DOHH2 (cell line): ENCODE measurements around the gene RPL13A.

Experiments used
- H3F3A ChIP-seq: fragments of 200-600 bp; sonication (generic), shearing (Covaris generic); 2 replicates; pipeline ENCODE4 v1.6.0; 2016; ENCODE audit warnings: antibody characterized with exemption, mild to moderate bottlenecking; ENCODE audit not compliant: control insufficient read depth, insufficient read depth
- H3K27ac ChIP-seq: fragments of 200-600 bp; sonication (generic); 2 replicates; pipeline ENCODE4 v1.5.1; 2014; ENCODE audit warnings: low read depth, mild to moderate bottlenecking, low read length, moderate library complexity
- H3K27me3 ChIP-seq: fragments of 200-600 bp; sonication (generic); 2 replicates; pipeline ENCODE4 v1.6.1; 2014; ENCODE audit warnings: mild to moderate bottlenecking, low read length, mixed read lengths; ENCODE audit not compliant: control insufficient read depth
- H3K36me3 ChIP-seq: fragments of 200-600 bp; sonication (generic); 2 replicates; pipeline ENCODE4 v1.6.1; 2014; ENCODE audit warnings: mild to moderate bottlenecking, low read length, moderate library complexity, mixed read lengths; ENCODE audit not compliant: control insufficient read depth
- H3K4me1 ChIP-seq: fragments of 200-600 bp; sonication (generic); 2 replicates; pipeline ENCODE4 v1.6.1; 2014; ENCODE audit warnings: mild to moderate bottlenecking, low read length, mixed read lengths; ENCODE audit not compliant: control insufficient read depth
- H3K4me2 ChIP-seq: fragments of 200-600 bp; sonication (generic); 2 replicates; pipeline ENCODE4 v1.6.0; 2014; ENCODE audit warnings: mild to moderate bottlenecking, low read length, moderate library complexity
- H3K4me3 ChIP-seq: fragments of 200-600 bp; sonication (generic); 2 replicates; pipeline ENCODE4 v1.5.1; 2014; ENCODE audit warnings: mild to moderate bottlenecking, low read length, mixed read lengths
- H3K79me2 ChIP-seq: fragments of 200-600 bp; sonication (generic); 2 replicates; pipeline ENCODE4 v1.6.1; 2014; ENCODE audit warnings: mild to moderate bottlenecking, low read length, mixed read lengths; ENCODE audit not compliant: control insufficient read depth
- H3K9me2 ChIP-seq: fragments of 200-600 bp; sonication (generic); replicated peaks from 2 replicates; pipeline ENCODE4 v1.6.1; 2014; ENCODE audit warnings: mild to moderate bottlenecking, low read length, mixed read lengths; ENCODE audit not compliant: control insufficient read depth
- H3K9me3 ChIP-seq: fragments of 200-600 bp; sonication (generic); 2 replicates; pipeline ENCODE4 v1.6.1; 2014; ENCODE audit warnings: antibody characterized with exemption, low read length, mixed read lengths; ENCODE audit not compliant: control insufficient read depth, insufficient read depth
- H4K20me1 ChIP-seq: fragments of 200-600 bp; sonication (generic); 2 replicates; pipeline ENCODE4 v1.6.0; 2014; ENCODE audit warnings: low read depth, mild to moderate bottlenecking, antibody characterized with exemption, low read length, moderate library complexity; ENCODE audit not compliant: control insufficient read depth, insufficient read depth
- EZH2phosphoT487 ChIP-seq: fragments of 200-600 bp; sonication (generic); IDR thresholded peaks from 2 replicates; pipeline ENCODE4 v1.6.1; 2017; ENCODE audit warnings: borderline replicate concordance, mild to moderate bottlenecking, antibody characterized with exemption, low read length, moderate library complexity, mixed read lengths
- TF ChIP-seq, protein P1 (sequence below): fragments of 200-600 bp; sonication (generic); IDR thresholded peaks from one replicate; pipeline ENCODE4 v1.5.1; 2014; ENCODE audit warnings: antibody characterized with exemption, mild to moderate bottlenecking, low read depth, low read length; ENCODE audit not compliant: poor library complexity, severe bottlenecking

Gene RPL13A

DNA sequence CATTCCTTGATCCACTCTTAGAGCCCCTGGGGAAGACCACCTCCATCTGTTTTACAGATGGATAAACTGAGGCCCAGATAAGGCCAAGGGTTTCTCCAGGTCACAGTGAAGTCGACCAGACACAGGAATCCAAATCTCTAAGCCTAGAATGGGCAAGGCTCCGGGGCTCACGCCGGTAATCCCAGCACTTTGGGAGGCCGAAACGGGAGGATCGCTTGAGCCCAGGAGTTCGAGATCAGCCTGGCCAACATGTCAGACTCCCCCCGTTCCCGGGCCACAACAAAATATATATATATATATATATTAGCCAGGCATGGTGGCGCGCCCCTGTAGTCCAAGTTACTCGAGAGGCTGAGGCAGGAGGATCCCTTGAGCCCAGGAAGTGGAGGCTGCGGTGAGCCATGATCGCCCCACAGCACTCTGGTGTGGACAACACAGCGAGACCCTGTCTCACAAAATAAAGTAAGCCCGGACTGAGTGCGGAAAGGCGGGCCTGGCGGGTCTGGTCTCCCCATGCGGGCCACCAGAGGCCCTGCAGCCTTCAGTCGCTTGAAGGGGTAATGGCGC, 615 bp upstream of the RPL13A start:
- H3K4me3 ChIP-seq, result peak overlapping the region; percentile 60
- H3K79me2 ChIP-seq, result peaks cover 37% of the 10 kb centered on the region
- peaks cover 36% of the 10 kb centered on the region for H3K4me1 ChIP-seq
- peaks cover 43% of the 10 kb centered on the region for H3F3A ChIP-seq
- H3K9me2 ChIP-seq, result no peaks in the 10 kb centered on the region
- no peaks in the 10 kb centered on the region for H3K9me3 ChIP-seq
- H3K36me3 ChIP-seq, result peaks cover 44% of the 10 kb centered on the region
- no peaks in the 10 kb centered on the region for H3K27me3 ChIP-seq
- H3K4me2 ChIP-seq, result peak overlapping the region; percentile 60
- peaks cover 27% of the 10 kb centered on the region for H4K20me1 ChIP-seq
- no peak overlapping the region for H3K27ac ChIP-seq
- TF ChIP-seq, protein P1, sequence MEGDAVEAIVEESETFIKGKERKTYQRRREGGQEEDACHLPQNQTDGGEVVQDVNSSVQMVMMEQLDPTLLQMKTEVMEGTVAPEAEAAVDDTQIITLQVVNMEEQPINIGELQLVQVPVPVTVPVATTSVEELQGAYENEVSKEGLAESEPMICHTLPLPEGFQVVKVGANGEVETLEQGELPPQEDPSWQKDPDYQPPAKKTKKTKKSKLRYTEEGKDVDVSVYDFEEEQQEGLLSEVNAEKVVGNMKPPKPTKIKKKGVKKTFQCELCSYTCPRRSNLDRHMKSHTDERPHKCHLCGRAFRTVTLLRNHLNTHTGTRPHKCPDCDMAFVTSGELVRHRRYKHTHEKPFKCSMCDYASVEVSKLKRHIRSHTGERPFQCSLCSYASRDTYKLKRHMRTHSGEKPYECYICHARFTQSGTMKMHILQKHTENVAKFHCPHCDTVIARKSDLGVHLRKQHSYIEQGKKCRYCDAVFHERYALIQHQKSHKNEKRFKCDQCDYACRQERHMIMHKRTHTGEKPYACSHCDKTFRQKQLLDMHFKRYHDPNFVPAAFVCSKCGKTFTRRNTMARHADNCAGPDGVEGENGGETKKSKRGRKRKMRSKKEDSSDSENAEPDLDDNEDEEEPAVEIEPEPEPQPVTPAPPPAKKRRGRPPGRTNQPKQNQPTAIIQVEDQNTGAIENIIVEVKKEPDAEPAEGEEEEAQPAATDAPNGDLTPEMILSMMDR, result no peak
- no peak for TF ChIP-seq EZH2phosphoT487

DNA sequence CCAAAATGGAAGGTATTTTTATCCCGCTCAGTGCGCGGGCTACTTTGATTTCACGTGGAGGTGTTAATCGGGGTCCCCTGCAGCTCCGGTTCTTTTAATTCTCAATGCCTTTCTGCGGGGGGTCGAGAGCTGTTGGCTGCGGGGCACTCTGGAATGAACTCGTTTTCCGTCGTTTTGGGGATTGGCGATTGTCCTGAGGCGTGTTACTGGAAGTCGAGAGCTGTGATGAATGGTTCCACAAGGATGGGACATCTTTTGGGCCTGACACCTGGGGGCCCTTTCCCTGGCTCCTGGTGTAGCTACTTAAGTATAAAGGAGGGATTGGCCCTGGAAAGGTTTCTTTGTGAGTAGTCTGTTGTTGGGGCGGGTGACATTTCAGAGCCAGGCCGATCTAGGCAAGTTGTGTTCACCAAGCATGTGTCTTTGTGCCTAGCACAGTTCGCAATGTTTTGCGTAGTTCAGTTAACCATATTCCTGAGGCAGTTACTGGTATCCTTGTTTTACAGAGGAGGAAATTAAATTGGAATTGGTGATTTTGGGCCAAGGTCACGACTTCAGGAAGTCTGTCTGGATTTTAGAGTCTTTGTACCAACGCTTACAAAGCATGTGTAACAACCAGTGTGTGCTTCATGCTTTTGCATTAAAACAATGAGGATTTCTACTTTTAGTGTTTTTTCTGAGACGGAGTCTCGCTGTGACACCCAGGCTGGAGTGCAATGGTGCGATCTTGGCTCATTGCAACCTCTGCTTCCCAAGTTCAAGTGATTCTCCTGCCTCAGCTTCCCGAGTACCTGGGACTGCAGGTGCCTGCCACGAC, 846 bp downstream of the RPL13A start:
- Histone ChIP-seq H3K4me2 (peak overlapping the region; percentile 98), H3K79me2 (peaks cover 37% of the 10 kb centered on the region), H3K36me3 (peaks cover 59% of the 10 kb centered on the region), H3K9me2 (no peaks in the 10 kb centered on the region), H3K9me3 (no peaks in the 10 kb centered on the region), H4K20me1 (peaks cover 27% of the 10 kb centered on the region), H3K4me3 (peak overlapping the region; percentile 98), H3K4me1 (peaks cover 50% of the 10 kb centered on the region), H3K27ac (peak overlapping the region; percentile 95), H3K27me3 (no peaks in the 10 kb centered on the region), H3F3A (peaks cover 58% of the 10 kb centered on the region)
- TF ChIP-seq, protein P1, result no peak
- TF ChIP-seq EZH2phosphoT487, result no peak

DNA sequence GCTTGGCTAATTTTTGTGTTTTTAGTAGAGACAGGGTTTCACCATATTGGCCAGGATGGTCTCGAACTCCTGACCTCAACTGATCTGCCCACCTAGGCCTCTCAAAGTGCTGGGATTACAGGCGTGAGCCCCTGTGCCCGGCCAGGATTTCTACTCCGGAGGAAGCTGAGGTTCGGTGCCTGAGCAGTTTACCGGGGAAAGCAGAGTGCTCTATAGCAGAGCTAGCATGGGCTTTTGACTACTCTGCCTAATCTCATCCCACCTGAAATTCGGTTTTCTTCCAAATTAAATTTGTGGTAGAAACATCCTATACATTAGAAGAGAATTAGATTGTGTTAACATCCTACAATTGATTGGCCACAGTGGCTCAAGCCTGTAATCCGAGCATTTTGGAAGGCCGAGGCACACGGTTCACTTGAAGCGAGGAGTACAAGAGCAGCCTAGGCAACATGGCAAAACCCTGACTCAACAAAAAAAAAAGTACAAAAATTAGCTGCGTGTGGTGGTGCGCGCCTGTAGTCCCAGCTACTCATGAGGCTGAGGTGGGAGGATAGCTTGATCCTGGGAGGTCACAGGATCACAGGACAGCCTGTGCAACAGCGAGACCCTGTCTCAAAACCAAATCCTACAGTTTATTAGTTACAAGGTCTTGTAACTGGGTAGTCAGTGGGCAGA, 1.6 kb downstream of the RPL13A start:
- Histone ChIP-seq H3K9me2 (no peaks in the 10 kb centered on the region), H3F3A (peaks cover 63% of the 10 kb centered on the region), H3K9me3 (no peaks in the 10 kb centered on the region), H3K79me2 (peaks cover 37% of the 10 kb centered on the region), H3K4me1 (peaks cover 56% of the 10 kb centered on the region), H3K27me3 (no peaks in the 10 kb centered on the region), H3K27ac (peak overlapping the region; percentile 95), H4K20me1 (peaks cover 27% of the 10 kb centered on the region), H3K4me3 (peak overlapping the region; percentile 98), H3K4me2 (peak overlapping the region; percentile 98), H3K36me3 (peaks cover 60% of the 10 kb centered on the region)
- TF ChIP-seq, protein P1, result no peak
- TF ChIP-seq EZH2phosphoT487, result no peak
